HG03064 (cell line): ENCODE data around the gene BRSK1.

ENCODE experiments used
- ATAC-seq: cut with Tn5 transposase; IDR thresholded peaks from one replicate; pipeline ENCODE4 v1.9.1; 2021; ENCODE audit warnings: low read depth; ENCODE audit not compliant: unreplicated experiment

Gene BRSK1

GRCh38 chr19:55302318-55302703 is 18.5 kb downstream of the BRSK1 start:
- ATAC-seq = no peak

- ATAC-seq = no peak
Observed at GRCh38 chr19:55303477-55303876, 19.7 kb downstream of the BRSK1 start.

DNA sequence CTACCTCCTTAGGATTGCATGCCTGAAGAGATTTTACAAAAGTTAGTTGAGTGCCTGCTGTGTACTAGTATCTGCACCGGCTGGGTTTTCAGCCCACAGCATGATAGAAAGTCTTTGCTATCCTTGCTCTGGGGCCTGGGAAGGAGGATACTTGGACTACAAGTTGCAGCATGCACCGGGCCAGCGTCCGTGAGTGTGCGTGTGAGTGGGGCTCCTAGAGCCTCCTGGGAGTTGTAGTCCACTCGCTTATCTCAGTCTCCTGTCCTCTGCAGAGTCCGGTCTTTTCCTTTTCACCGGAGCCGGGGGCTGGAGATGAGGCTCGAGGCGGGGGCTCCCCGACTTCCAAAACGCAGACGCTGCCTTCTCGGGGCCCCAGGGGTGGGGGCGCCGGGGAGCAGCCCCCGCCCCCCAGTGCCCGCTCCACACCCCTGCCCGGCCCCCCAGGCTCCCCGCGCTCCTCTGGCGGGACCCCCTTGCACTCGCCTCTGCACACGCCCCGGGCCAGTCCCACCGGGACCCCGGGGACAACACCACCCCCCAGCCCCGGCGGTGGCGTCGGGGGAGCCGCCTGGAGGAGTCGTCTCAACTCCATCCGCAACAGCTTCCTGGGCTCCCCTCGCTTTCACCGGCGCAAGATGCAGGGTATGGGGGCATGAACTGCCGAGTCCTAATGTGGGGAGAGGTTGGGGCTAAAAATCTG is 20.6 kb downstream of the BRSK1 start:
- ATAC-seq = no peak

DNA sequence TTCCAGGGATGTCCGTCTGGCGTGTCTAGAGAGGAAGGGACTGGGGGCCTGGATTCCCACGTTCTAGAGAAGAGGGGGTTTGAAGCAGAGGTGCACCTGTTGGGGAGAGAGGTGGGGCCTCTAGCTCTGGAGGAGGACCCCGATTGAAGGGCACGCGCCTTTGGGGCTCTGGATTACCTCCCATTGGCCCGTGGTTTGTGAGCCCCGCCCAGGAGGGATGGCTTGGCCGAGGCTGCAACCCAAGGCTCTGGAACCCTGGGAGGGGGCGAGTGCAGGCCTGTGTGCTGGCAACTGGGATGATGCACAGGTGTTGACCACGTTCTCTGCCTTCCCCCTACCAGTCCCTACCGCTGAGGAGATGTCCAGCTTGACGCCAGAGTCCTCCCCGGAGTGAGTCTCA is 21.2 kb downstream of the BRSK1 start:
- ATAC-seq = no peak

DNA sequence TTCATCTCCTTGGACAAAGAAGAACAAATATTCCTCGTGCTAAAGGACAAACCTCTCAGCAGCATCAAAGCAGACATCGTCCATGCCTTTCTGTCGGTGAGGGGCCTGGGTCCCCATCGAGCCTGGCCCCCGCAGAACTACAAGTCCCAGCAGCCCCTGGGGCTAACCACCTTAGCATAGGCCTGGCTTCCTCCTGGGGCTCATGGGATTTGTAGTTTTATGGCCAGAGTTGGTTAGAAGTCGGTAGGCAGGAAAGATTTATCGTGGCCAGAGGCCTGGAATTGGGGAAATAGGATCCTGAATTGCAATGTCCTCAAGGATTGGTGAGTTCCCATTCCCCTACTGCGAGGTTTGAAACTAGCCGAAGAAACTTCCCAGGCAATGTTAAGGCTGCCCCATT is 21.7 kb downstream of the BRSK1 start:
- no peak for ATAC-seq

- no peak for ATAC-seq
Observed at GRCh38 chr19:55305983-55306562, 22.3 kb downstream of the BRSK1 start.

DNA sequence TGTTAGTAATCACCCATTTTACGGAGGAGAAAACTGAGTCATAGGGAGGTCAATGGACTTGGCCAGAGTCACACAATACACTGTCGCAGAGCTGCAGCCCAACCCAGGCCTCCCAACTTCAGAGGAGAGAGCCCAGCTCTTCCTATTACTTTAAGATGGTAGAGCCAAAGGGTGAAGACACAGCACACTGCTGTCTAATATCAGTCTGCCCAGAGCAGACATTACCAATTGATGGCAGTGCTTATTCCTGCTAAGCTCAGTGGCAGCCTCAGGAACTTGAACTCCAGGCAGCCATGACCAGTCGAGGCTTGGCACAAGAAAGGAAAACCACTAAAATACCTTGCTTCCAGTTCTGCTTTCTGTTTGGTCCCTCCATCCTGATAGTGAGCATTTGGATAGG is 22.9 kb downstream of the BRSK1 start:
- no peak for ATAC-seq

- ATAC-seq = no peak
Observed at GRCh38 chr19:55308281-55308680, 24.5 kb downstream of the BRSK1 start.

GRCh38 chr19:55309448-55309847 is 25.7 kb downstream of the BRSK1 start:
- no peak for ATAC-seq

DNA sequence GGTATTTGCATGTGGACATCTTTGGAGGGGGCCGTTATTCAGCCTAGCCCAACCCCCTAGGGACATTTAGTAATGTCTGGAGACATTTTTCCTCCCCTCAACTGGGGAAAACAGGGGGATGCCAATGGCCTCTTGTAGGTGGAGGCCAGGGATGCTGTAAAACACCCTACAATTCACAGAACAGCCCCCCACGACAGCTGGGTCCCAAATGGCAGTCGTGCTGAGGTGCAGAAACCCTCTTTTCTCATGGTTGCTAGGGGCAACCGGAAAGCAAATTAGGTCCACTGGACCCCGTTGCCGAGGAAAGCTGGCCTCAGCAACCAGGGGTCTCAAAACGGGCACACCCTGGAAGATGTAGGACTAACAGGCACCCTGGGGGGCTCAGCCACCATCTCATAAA is 26.7 kb downstream of the BRSK1 start:
- no peak for ATAC-seq

DNA sequence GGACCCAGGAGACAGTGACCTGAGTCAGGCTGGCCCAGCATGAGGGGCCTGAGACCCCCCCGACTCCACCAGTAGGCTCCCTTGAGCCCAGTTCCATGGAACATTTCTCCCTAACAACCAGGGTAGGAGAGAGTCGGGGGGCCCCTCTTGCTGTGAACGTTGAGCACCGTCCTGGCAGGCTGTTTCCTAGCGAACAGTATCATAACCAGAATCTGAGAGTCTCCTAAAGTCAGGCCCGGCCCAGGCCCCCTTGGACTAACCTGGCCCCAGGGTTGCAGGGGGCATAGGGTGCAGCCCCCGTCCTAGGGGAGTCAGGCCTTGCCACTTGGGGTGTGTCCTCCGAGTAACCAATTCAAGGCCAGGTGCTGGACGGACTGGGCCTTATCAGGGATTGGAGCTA is 27.6 kb downstream of the BRSK1 start:
- ATAC-seq = no peak

DNA sequence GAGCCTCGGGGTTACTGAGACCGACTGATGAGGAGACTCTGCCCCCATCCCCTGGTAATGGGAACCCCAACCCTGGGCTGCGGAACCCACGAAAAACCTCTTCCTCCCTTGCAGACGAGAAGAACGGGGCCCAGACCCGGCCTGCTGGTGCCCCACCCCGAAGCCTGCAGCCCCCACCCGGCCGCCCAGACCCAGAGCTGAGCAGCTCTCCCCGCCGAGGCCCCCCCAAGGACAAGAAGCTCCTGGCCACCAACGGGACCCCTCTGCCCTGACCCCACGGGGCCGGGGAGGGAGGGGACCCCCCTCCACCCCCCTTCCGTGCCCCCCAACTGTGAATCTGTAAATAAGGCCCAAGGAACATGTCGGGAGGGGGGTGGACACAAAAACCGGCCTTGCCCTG is 28.0 kb downstream of the BRSK1 start:
- no peak for ATAC-seq

GRCh38 chr19:55312621-55313512 is 29.1 kb downstream of the BRSK1 start:
- ATAC-seq = no peak

DNA sequence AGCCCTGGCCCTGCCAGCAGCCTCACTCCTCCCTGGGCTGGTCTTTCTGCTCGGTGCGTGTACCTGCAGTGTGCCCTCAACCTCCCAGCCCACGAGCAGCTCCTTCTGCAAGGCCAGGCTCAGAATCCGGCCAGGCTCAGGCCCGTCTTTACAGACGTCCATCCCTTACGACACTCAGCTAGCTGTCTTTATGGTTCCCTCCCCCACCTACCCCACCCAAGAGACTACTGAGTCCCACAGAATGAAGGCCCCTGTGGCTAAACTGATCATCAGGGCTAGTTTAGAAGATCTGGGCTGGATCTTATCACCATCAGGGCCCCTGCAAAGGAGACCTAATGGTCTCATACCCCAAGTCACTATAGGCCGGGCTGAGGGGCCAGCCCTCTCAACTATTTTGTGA is 30.6 kb downstream of the BRSK1 start:
- no peak for ATAC-seq

DNA sequence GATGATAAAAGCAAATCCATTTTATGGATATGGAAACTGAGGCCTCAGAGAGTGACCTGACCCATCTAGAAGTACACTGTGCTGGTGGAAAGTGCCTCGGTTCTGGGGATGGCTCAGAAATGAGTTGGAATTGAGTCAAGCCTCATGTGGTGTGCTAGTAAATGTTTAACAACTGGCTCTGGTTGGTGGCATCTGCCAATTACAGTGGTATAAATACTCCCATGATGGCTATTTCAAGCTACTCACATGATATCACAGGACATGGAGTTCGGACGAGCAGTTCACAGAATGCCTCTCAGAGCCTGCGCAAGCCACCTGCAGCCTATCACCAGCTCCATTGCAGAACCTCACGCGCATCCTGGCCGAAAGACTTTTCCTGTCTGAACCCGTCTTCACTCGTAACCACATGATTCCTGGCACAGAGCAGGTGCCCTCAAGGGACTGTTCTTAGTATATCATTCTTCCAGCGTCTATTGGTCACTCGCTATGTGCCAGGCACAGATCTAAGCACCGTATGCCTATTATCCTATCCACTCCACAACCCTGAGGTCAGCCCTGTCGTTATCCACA is 32.2 kb downstream of the BRSK1 start:
- ATAC-seq = no peak

DNA sequence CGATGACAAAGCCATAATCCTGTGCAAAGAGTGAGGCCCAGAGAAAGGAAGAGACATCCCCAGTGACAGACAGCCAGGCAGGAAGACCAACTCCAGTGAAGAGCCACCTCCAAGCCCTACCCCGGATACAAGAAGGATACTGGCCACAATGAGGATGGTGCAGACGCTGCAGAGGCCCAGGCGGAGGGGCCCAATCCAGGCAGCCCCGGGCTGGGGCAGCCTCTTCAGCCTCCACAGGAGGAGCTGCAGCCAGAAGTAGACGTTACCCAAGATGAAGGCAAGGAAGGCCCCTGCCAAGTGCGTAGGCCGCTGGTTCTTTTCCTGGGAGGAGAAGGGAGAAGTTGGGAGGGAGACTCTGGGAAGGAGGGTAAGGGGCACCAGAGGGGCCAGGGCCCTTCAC is 32.8 kb downstream of the BRSK1 start:
- no peak for ATAC-seq

GRCh38 chr19:55319785-55320184 is 36.0 kb downstream of the BRSK1 start:
- ATAC-seq = no peak

GRCh38 chr19:55320844-55321419 is 37.1 kb downstream of the BRSK1 start:
- ATAC-seq = no peak

DNA sequence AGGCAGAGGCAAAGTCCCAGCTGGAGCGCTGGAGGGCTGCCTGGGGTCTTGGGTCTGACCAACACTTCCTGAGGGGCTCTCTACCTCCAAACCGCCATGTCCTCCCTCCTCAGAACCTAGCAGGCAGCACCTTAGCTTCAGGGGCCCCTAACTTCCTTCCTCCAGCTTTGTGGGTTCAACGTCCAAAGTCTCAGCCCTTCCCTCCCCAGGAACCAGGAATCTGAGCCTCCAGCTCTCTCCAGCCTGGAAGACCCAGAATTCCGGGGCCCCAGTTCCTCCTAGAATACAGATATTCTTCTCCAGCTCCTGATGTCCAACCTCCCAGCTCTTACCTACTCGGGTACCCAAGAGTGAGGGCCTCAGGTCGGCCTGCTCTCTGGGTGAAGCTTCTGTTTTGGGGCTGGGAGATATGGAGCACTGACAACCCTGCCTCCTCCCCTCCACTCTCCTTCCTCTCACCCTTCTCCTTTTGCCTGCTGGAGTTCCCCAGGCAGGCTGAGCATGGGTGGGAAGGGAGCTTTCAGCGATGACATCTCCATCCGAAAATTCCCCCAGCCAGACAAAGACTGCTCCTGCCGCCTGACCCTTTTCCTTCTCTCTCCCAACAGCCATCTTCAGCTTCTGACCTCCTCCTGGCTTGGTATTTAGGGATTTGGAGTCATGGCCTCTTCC is 37.8 kb downstream of the BRSK1 start:
- no peak for ATAC-seq

DNA sequence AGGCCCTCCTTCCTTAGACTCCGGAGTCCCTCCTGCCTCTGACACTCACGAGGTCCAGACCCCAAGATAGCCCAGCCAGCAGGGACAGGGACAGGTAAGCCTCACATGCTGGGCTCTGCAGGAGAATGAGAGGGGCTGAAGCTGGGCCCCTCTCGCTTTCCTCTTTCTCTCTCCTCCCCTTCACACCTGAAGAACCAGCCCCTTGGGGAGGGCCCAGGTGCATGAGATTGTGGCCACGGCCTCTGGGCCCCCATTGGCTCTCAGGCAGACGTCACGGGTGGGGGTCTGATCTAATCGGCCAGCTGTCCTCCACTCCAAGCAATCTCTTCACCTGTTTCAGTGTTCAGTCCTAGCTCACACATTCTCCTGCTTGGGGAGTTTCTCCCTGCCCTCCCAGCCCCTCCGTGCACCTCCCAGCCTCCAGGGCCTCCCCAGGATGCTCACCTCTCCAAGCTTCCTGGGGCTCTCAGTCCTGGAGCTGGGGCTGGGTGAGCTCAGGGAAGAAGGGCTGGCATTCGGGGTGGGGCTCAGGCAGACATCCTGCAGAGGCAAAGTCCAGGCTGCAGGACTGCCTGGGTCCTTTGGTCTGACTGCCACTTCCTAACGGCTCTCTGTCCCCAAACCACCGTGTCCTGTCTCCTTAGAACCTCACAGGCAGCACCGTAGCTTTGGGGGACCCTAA is 38.5 kb downstream of the BRSK1 start:
- no peak for ATAC-seq
